Measurements from ENCODE around the gene EEF2K. TPM values are rescaled to one million over a fixed set of nuclear protein-coding genes. Genes with fewer than 3 reads are reported as not detected.
A peak's percentile ranks its signal among the peaks of the same experiment; 100 is the strongest.

The EEF2K gene
- total RNA-seq, 4 donors from 2014 or later = 22.2 to 223 (median 50.1) TPM

DNA sequence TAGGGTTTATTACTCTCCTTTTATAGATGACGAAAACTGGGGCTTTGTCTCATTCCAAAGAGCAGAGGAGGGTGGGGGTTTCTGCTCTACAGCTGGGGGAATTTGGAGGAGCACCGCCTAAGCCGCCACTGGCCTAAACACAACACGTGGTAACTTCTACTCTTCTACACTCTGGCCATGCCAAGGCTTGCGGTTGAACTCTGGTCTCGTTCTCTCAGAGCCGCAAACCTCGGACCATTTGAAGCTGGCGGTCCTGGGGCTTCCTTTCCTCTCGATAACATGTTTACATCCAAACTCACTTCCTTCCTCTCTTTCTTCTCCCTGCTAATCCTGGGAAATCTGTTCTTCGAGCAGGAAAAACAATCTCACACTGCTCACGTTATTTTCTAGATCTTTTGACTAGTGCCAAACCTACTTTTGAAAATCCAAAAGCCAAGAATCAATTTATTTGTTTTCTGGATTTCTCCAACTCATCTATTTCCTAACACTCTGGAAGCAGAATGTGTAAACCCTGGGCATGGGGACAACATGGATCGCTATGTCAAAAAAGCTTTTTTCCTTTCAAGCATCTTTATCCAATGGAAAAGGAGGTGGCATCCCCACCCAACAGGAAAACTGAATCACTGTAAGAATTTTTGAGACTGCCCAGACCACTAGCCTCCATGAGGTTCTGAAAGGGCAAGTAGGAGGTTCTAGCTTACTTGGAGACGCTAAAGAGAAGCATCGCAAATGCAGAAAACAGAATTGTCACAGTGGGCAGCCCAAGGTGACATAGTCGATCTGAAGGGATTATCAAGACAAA is 13.6 kb upstream of the EEF2K start:
- Histone ChIP-seq H3K4me3 (peak overlapping the region in 2 of 4 donors; percentile 43 to 66), H3K27ac (peak overlapping the region; percentile 89 to 99 (median 96)), H3K36me3 (no peaks in the 10 kb centered on the region), H3K27me3 (no peaks in the 10 kb centered on the region), H3K9me3 (no peaks in the 10 kb centered on the region), H3K4me1 (peaks cover 14 to 55% (median 28%) of the 10 kb centered on the region in 4 donors)
- DNase-seq = peak; percentile 86
- WGBS, 2 donors (ENCODE audit: low coverage in 1 of 2) = 20 to 31% methylated on average over 14 to 16 of the region's 16 CpGs
- TF ChIP-seq POLR2AphosphoS5 (IDR thresholded peaks at IDR 0.05) = peak in 2 of 3 donors; percentile 13 to 58
- peak; percentile 15 for TF ChIP-seq POLR2A (IDR thresholded peaks at IDR 0.05)
- TF ChIP-seq, protein P1, sequence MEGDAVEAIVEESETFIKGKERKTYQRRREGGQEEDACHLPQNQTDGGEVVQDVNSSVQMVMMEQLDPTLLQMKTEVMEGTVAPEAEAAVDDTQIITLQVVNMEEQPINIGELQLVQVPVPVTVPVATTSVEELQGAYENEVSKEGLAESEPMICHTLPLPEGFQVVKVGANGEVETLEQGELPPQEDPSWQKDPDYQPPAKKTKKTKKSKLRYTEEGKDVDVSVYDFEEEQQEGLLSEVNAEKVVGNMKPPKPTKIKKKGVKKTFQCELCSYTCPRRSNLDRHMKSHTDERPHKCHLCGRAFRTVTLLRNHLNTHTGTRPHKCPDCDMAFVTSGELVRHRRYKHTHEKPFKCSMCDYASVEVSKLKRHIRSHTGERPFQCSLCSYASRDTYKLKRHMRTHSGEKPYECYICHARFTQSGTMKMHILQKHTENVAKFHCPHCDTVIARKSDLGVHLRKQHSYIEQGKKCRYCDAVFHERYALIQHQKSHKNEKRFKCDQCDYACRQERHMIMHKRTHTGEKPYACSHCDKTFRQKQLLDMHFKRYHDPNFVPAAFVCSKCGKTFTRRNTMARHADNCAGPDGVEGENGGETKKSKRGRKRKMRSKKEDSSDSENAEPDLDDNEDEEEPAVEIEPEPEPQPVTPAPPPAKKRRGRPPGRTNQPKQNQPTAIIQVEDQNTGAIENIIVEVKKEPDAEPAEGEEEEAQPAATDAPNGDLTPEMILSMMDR (IDR thresholded peaks at IDR 0.05) = no peak
- intact Hi-C loops (cut with DNase I; ENCODE audit: low total_unique reads) (no loop called here), in situ Hi-C loops (cut with MboI; ENCODE audit: low pct_ligation_motif_present in 1 of 4, low pct_unique_long_range_greater_than_20kb in 1 of 4, low sequenced_read_pairs in 3 of 4) (no loop called here)

DNA sequence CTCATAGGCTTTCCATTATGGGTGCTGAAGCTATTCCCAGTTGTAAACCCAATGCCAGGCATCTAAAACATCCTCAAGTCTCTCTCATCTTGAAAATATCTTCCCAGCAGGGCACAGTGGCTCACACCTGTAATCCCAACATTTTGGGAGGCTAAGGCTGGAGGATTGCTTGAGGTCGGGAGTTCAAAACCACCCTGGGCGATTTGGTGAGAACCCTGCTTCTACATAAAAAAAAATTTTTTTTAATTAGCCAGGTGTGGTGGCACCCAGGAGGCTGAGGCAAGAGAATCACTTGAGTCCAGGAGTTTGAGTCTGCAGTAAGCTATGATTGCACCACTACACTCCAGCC is 13.0 kb upstream of the EEF2K start:
- no peak for DNase-seq
- in situ Hi-C loops (cut with MboI; ENCODE audit: low pct_ligation_motif_present in 1 of 4, low pct_unique_long_range_greater_than_20kb in 1 of 4, low sequenced_read_pairs in 3 of 4) (no loop called here), intact Hi-C loops (cut with DNase I; ENCODE audit: low total_unique reads) (no loop called here)
- H3K36me3 ChIP-seq = no peaks in the 10 kb centered on the region
- H3K27me3 ChIP-seq = no peaks in the 10 kb centered on the region
- peak overlapping the region; percentile 89 to 99 (median 96) for H3K27ac ChIP-seq
- no peak overlapping the region for H3K4me3 ChIP-seq
- H3K9me3 ChIP-seq = no peaks in the 10 kb centered on the region
- WGBS, 2 donors (ENCODE audit: low coverage in 1 of 2) = 94 to 100% methylated on average over 2 of the region's 2 CpGs
- no peak for TF ChIP-seq POLR2A (IDR thresholded peaks at IDR 0.05)
- TF ChIP-seq POLR2AphosphoS5 (IDR thresholded peaks at IDR 0.05) = no peak
- TF ChIP-seq, protein P1 (IDR thresholded peaks at IDR 0.05) = no peak
- TF ChIP-seq EP300 (IDR thresholded peaks at IDR 0.05; ENCODE audit: low read depth) = no peak
- peaks cover 14 to 54% (median 28%) of the 10 kb centered on the region in 4 donors for H3K4me1 ChIP-seq

GRCh38 chr16:22194707-22195444 is 11.2 kb upstream of the EEF2K start:
- 70 to 81% methylated on average over 3 to 9 of the region's 9 CpGs for WGBS, 2 donors (ENCODE audit: low coverage in 1 of 2)
- Histone ChIP-seq H3K27ac (peak overlapping the region; percentile 72 to 85 (median 80)), H3K4me1 (peaks cover 7 to 43% (median 13%) of the 10 kb centered on the region in 4 donors), H3K4me3 (no peak overlapping the region), H3K27me3 (no peaks in the 10 kb centered on the region), H3K9me3 (no peaks in the 10 kb centered on the region), H3K36me3 (no peaks in the 10 kb centered on the region)
- DNase-seq = no peak
- intact Hi-C loops (cut with DNase I; ENCODE audit: low total_unique reads) = no loop called here
- TF ChIP-seq EP300 (IDR thresholded peaks at IDR 0.05; ENCODE audit: low read depth) = no peak
- TF ChIP-seq POLR2AphosphoS5 (IDR thresholded peaks at IDR 0.05) = no peak
- TF ChIP-seq POLR2A (IDR thresholded peaks at IDR 0.05) = no peak
- TF ChIP-seq, protein P1 (IDR thresholded peaks at IDR 0.05) = no peak
- in situ Hi-C loops (cut with MboI; ENCODE audit: low pct_ligation_motif_present in 1 of 4, low pct_unique_long_range_greater_than_20kb in 1 of 4, low sequenced_read_pairs in 3 of 4) = loop anchor here in 1 of 4 donors (5.0 kb wide), 1 partner anchor 102 kb away; the partner anchor contains the start of gene POLR3E

GRCh38 chr16:22195445-22195694 is 10.7 kb upstream of the EEF2K start:
- peaks cover 7 to 46% (median 13%) of the 10 kb centered on the region in 4 donors for H3K4me1 ChIP-seq
- in situ Hi-C loops (cut with MboI; ENCODE audit: low pct_ligation_motif_present in 1 of 4, low pct_unique_long_range_greater_than_20kb in 1 of 4, low sequenced_read_pairs in 3 of 4) (loop anchor here in 1 of 4 donors (5.0 kb wide), 1 partner anchor 102 kb away; the partner anchor contains the start of gene POLR3E), intact Hi-C loops (cut with DNase I; ENCODE audit: low total_unique reads) (no loop called here)
- H3K27me3 ChIP-seq = no peaks in the 10 kb centered on the region
- peak overlapping the region in 2 of 4 donors; percentile 31 to 62 for H3K4me3 ChIP-seq
- no peaks in the 10 kb centered on the region for H3K36me3 ChIP-seq
- no peak for TF ChIP-seq POLR2A (IDR thresholded peaks at IDR 0.05)
- no peak for TF ChIP-seq EP300 (IDR thresholded peaks at IDR 0.05; ENCODE audit: low read depth)
- TF ChIP-seq, protein P1 (IDR thresholded peaks at IDR 0.05) = no peak
- TF ChIP-seq POLR2AphosphoS5 (IDR thresholded peaks at IDR 0.05) = no peak
- no peaks in the 10 kb centered on the region for H3K9me3 ChIP-seq
- peak overlapping the region; percentile 72 to 85 (median 80) for H3K27ac ChIP-seq
- DNase-seq = no peak
